K562 (cell line): ENCODE data around the gene ZNF736. TPM values are rescaled to one million over a fixed set of nuclear protein-coding genes. Genes with fewer than 3 reads are reported as not detected.

Experiments
- MGA ChIP-seq: fragments of 450-650 bp; IDR thresholded peaks from 2 replicates; pipeline ENCODE4 v1.6.1; 2016; ENCODE audit warnings: mild to moderate bottlenecking, moderate library complexity
- MNT ChIP-seq, 2 experiments: fragments of 450-650 bp; conservative IDR thresholded peaks; 2 replicates each; pipeline ENCODE4 v1.6.1; 2017; ENCODE audit warnings: mild to moderate bottlenecking in 2 of 2, moderate library complexity in 2 of 2
- THRB ChIP-seq: fragments of 450-650 bp; formaldehyde crosslinking; conservative IDR thresholded peaks from 2 replicates; pipeline ENCODE4 v1.4.0; 2022; ENCODE audit warnings: mild to moderate bottlenecking, missing genetic modification characterization
- polyA plus RNA-seq, 8 experiments: library from polyadenylated mRNA; depleted of rRNA in 4 of 8; stranded (reverse) in 5 of 8; unstranded in 3 of 8; fragments of >200 nt; fragmentation: Nextera tagmentation in 2 of 8; fragmentation: Illumina TruSeq in 1 of 8; extraction: Ambion mirVana in 2 of 8; extraction: Trizol in 1 of 8; gene quantifications; 2 replicates each; pipeline versions ENCODE4 v1.2.1 to v1.2.3, GENCODE V29; 2011 to 2014; ENCODE audit warnings: inconsistent platforms in 1 of 8, missing spikeins in 1 of 8
- total RNA-seq, 7 experiments: library from RNA; depleted of rRNA in 6 of 7; stranded (reverse); fragments of >200 nt in 6 of 7; fragmentation: Illumina TruSeq in 2 of 7; extraction: Trizol in 2 of 7; gene quantifications; 2 replicates each; pipeline versions ENCODE4 v1.2.1 to v1.2.3, GENCODE V29; 2011 to 2021; ENCODE audit warnings: low replicate concordance in 1 of 7

Gene ZNF736
- total and polyA plus RNA-seq, 9 of the 15 experiments (the other 6 are each of a cell fraction or from before 2014, with no cell fraction given), result 2.7 to 15.6 (median 7.6) TPM

- TF ChIP-seq MGA (peak; percentile 16; the same call in 1 of the 2 replicates), THRB (CRISPR knock-in tag) (0 out of 2 replicates have a peak, but pooled peaks have one; percentile 19), MNT (conservative IDR thresholded peaks at IDR 0.05) (peak in 1 of 2 experiments; percentile 40; a peak in 1 of 4 replicates)
- TF ChIP-seq, all 486 proteins: peak for 37
These were observed 6.3 kb upstream of the ZNF736 start (continued) for GRCh38 chr7:64307254-64308015.
